NCI-H2171 (cell line): ENCODE measurements around the gene TMPRSS4.

Experiments used
- DNase-seq: peaks from one replicate; lab custom pipeline; 2025; lab: John Stamatoyannopoulos, UW

TMPRSS4 gene

GRCh38 chr11:118155776-118156530, 79.1 kb downstream of the TMPRSS4 start:
- no peak for DNase-seq

DNA sequence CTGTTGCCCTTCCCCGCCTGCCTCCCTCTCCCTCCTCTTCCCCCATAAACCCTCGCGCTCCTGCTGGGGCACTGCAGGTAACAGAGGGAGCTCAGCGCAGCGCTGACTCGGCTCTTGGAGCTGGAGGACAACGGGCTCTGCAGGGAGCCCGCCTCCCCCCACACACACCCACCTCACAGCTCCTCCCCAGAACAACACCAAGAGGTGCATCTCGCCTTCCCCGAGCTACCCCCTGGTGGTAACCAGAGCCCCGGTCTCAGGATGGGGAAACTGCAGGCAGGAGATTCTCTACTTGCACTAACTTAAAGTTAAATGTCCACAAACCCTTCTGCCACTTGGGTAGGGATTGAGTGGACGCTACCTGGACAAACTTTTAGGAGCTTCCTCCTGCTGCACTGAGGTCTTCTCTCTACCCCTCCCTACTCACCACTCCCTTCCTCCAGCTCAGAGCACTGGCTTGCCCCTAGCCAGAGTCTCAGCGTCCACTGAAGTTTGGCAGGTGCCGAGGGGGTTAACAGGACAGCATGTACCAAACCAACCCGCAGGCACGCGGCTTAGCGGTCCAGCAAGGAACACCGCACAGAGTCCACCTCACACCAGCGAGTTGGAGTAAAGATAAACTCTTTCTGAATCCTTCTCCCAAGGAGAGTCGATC, 79.8 kb downstream of the TMPRSS4 start:
- peak; percentile 27 for DNase-seq

DNA sequence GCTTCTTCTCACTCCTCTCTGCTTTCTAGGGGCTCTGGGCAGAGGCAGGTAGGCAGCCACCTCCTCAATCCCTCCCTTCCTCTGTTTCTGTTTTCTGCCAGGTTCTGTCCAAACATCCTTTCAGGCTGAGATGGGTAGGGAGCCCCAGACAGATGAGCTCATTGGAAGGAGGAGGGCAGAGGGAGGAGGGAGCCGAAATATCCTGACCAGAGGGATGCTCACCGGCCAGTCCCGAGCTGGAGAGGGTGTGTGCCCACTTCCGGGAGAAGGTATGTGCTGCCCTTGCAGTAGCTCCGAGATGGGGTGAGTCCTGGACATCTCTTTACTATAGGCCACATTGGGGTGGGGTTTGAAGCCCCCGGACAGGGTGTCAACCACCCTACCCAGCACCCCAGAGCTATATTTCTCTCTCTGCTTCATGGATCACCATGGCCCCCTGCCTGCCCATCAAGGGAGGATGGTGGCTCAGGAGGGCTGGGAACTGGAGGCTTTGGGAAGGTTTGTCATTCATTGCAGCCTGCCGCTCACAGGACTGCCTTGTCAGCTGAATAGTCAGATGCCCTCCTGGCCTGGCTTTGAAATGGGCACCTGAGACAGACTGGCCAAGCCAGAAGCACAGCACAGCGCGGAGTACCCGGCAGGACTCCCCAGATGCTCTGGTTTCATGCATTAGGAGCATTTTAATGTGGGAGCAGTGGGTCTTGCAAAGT, 80.5 kb downstream of the TMPRSS4 start:
- DNase-seq = no peak

DNA sequence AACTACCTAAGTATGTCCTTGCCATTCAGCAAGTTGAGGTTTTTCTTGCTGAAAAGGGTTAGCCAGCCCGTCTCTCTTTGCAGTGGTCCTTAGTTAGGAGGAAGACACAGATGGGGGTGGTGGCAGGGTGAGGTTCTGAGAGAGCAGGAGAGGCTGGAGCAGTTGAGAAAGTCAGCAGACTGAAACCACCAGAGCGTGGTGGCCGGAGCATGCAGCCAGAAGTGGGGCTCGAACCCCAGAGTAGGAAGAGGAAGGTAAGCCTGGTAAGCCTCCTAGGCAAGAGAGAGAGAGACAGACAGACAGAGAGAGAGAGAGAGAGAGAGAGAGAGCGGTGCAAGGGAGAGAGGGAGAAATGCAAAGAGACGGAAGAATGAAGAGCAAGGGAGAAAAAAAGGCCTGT, 84.9 kb downstream of the TMPRSS4 start:
- DNase-seq = no peak

DNA sequence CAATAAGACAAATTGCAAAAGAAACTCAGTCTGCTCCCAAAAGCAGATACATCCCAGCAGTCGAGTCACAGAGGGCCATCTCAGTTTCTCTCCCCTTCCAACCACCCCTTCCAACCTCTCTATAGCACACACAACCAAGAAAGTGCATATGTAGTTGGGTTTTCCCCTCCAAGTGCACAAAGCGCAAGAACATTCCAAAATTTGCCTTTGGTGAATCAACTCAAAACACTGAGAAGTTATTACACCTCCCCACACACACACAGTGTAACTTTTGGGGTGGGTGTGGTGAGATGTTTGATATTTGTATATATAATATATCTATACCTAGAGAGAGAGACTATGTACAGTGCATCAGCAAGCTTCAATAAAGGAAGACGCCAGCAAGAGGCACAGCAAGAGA, 86.0 kb downstream of the TMPRSS4 start:
- DNase-seq = no peak

DNA sequence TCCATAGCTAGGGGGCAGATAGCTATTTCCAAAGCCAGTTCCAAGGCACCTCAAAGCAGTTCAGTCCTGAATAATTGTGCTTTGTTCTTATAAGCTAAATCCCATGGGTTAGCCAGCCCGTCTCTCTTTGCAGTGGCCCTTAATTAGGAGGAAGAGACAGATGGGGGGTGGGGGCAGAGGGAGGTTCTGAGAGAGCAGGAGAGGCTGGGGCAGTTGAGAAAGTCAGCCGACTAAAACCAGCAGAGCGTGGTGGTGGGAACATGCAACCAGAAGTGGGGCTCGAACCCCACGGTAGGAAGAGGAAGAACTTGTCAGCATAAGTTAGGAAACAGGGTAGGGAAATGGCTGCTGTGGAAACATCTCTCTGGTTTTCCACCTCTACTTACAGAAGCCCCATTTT, 86.6 kb downstream of the TMPRSS4 start:
- DNase-seq = no peak

GRCh38 chr11:118164885-118165284, 88.0 kb downstream of the TMPRSS4 start:
- no peak for DNase-seq

- no peak for DNase-seq
Measured at GRCh38 chr11:118166641-118167040, 89.8 kb downstream of the TMPRSS4 start.

- DNase-seq = no peak
Measured at GRCh38 chr11:118167253-118167652, 90.4 kb downstream of the TMPRSS4 start.

- DNase-seq = no peak
Measured at GRCh38 chr11:118167906-118168305, 91.0 kb downstream of the TMPRSS4 start.

GRCh38 chr11:118168316-118168715, 91.4 kb downstream of the TMPRSS4 start:
- DNase-seq = no peak

DNA sequence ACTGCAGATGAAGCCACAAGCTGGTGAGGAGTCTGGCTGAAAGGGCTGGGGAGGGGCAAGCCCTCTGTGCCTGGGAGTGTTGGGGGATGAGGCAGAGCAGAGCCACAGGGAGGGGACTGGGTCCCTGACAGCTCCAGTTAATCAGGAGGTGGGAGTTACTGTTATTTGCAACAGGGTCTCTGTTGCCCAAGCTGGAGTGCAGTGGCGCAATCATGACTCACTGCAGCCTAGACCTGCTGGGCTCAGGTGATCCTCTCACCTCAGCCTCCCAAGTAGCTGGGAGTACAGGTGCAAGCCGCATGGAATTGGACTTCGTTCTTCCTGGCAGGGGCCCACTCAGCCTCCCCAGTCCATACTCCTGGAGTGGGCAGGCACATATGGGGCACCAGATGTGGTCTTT, 91.9 kb downstream of the TMPRSS4 start:
- no peak for DNase-seq

GRCh38 chr11:118169300-118170140, 92.6 kb downstream of the TMPRSS4 start:
- no peak for DNase-seq

DNA sequence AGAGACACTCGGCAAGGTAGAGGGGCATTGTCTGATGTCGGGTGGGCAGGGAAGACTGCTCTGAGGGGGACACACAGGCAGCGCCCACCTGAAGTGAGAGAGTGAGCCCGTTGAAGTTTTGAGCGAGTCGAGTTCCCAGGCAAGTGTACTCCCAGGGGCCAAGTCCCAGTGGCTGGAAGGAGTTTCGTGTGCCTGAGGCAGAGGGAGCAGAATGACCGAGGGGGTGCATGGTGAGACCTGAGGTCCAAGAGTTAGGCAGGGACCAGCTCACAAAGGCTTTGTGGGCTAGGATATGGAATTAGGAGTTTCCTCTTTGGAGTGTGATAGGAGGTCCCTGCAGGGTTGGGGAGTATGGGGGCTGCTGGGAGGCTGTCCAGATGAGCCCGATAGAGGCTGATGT, 93.4 kb downstream of the TMPRSS4 start:
- DNase-seq = no peak

- DNase-seq = peak; percentile 42
Measured at GRCh38 chr11:118170882-118171268, 94.0 kb downstream of the TMPRSS4 start.
